GM04503 (cell line): ENCODE results near the gene BCL11A.

Experiments used
- DNase-seq: peaks from one replicate; pipeline ENCODE4 v3.0.0-alpha.2; 2012; ENCODE audit warnings: low read depth

BCL11A gene

DNA sequence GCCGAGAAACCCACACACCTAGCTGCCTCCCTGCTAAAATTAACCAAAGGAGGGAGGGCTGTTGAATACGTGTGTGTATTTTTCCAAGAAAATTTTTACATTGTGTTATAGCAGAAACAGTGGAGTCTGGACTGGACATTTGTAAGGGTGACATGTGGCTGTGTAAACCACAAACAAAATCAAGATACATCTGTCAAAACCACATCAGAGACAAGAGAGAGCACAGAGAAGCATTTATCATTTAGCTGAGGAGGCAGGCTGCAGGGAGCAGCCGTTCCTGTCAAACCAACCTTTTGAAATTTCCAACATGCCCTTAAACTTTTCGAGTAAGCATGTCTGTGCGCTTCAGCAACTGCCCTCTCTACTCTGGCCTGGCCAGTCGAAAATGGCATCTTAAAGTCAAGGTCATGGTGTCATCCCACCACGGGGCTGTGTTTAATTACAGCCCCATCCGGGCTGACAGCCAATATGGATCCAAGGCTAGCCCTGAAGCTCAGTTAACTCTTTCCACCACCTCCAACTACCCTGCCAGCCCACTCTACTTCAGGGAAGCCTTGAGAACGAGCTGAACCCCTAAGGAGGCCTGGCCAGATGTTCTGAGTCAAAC lies 8.4 kb downstream of the BCL11A start:
- no peak for DNase-seq

DNA sequence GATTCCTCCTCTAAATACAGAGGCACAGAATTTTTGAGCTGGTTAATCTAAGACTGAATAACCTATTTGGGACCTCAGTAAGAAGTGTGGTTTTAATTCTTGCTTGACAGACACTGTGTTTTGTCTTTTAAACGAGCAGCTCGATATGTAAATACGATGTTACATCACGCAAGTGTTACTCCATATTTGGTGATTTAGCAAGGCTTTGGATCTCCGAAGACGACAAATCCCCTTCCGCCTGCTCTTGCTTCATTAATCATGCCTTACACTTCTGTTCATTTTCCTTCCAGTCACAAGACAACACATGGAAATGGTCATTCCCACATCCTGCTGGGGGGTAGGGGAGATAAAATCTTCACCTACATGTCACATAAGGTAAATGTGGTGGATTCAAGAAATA lies 9.4 kb downstream of the BCL11A start:
- no peak for DNase-seq

DNA sequence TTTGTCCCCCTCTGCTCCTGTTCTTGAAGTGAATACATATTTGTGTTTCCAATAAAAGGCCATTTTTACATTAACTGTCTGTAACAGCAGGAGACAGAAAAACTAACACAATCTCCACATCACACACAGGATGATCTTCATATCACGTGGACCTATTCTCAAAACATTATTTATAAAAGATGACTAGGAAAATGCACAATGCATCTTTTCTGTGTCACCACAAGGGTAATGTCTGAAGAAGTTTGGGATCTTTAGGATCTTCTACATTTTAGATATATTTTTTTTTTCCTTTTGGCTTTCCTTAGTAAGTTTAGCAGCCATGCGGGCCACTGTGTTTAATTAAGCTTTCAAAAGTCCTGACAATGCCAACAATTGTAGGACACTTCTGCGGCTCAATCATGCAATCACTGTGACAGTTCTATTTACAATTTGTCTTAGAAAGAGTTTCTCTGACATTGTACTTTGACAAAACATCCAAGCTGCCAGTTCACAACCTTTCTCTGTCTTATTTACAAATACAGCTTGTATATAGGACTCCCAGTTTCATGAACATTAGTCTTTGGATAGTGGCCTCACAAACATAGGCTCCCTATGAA lies 12.3 kb downstream of the BCL11A start:
- DNase-seq: no peak

DNA sequence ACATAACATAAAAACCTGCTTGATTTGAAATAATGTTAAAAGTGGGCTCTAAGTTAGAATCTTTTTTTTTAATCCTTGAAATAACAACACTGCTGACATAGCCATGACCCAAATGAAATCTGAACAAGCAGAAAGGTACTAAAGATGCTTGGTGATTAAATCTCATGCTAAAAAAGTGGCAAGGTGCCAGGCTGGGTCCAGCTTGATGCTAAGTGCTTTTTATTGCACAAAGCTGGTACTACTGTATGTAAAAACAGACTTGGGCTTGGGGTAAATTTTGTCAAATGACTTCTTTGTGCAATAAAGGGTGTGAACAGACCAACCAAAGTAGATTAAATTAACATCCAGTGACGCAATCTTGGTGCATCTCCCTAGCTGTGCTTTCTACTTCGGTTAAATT lies 13.4 kb downstream of the BCL11A start:
- no peak for DNase-seq

DNA sequence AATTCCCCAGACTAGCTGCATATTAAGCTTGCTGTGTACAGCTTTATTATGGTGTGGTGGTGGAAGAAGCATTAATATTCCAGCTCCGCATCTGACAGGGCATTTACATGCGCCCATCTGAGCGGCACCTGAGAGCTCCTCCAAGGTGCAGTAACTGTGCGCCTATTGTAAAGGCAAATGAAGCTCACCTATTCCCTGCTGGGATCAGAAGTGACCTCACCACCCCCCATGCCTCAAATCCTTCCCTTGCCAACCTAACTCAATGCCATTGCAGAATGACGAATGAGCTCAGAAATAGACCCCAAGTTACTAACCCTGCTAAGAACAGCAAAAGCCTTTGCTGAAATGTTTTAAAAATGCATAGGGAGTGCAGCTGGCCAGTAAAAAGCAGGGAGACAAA lies 14.3 kb downstream of the BCL11A start:
- DNase-seq: no peak

DNA sequence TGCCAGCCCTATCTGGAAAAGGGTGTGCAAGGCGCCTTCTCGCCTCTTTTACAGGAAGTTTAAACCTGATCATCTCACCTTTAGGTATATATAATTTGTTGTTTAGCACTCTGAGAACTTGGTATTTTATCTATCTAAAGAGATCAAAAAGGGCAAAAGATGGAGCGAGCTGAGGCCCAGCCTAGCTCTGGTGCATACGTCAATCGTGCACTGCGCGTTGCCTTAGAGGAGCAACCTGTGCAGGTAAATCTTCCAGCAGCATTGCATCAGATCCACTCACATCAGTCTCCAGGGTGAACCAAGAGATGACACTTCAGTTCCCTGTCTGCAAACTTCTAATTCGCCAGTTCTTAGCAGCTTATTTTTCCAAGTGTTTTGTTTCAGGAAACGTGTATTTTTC lies 15.4 kb downstream of the BCL11A start:
- no peak for DNase-seq

DNA sequence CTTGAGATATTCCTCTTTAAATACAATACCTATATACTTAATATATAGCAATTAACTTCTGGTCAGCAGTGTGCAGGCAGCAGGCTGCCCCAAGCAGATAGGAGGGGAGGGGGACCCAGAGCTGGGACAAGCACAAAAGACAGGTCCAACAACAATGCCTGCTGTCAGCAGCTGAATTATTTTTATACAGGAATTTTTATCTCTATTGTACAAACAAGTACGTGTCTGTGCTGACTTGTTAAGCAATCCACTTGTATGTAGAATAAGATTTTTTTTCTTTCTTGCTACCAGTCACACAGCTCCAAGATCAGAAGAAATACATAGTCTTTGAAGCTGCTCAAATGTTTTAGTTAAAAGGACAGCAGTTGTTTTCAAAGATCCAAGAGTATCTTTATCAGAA lies 16.7 kb downstream of the BCL11A start:
- DNase-seq: no peak

DNA sequence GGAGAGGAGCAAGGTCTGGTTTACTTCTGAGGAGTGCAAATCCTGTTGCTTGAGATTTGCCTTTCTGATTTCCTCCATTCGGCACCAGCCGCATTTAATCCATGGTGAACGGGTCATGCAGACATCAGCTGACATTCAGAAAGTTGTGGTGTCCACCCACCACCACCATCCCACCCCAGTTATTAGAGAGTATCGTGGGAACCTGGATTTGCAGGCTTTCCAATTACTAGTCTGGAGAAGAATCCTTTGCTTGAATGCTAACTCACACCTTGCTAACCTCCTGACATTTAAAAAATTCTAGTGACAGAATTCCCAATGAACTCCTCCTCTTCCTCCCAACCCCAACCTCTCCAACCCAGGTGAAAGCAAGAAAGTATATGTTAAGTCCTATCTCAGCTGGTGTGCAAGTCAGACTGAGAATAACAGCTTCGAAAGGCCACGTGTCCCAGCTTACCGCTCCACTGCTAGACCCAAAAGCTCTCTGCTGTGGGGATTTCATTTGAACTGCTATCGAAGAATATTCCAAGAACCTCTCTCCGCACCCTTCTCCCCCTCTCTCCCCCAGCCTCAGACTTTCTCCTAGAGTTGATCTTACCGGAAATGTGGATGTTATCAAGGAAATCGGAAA lies 17.7 kb downstream of the BCL11A start:
- DNase-seq: no peak

DNA sequence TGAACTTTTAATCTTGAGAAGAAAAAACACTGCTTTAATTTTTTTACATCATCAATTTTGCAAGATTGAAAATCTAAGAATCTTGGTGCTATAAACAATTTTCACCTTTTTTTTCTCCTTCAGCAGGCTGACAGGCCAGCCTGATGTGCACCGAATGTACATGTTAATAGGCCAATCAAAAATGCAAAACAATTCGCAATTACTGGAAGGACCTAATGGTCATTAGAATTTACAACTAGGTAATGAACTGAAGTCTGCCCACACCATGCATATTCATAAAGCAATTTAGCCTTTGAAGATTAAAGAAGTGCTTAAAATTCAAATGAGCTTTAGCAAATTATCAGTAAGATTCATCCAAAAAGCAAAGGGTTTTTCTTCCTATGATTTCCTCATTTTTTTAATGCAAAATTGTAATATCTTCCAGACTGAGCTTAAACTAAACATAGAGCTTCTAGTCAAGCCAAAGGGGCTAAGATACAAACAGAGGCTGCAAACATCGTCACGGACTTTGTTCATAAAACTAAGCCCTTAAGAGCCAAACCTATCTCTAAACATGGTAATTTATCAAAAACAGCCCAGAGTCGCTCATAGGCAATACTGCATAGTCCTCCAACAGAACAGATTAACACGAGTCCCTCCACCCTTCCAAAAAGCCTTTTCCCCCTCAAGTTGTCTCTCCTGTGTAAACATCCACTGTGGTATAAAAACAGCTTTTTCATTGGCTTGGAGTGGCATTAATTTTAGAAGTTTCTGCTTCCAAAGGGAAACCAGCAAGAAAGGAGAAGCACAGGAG lies 18.4 kb downstream of the BCL11A start:
- DNase-seq: no peak

DNA sequence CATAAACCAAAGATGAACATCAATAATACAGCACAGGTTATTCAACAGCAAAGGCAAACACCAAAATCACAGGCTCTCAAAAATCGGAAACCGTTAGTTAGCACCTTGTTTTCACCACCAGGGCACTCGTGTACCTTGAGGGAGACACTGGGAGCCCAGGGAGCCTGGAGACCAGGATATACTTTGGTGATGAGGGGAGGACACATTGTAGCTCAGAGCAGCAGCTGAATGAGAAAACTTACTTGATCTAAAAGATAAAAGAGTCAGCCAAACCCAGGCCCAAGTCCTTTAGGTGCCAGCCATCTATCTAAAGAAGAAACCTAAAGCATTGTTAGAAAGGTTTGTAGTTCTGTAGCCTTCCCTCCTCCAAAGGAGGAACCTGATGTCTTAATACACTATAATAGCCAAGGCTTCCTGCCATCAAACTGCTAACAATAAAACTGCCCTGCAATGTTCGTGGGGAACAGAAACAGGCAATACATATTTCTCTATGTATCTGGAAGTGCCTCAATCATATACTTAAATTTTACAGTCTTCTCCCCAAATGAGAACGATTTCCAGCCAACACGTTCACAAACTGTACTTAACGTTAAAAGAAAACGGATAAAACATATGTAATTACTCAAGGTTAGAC lies 19.3 kb downstream of the BCL11A start:
- no peak for DNase-seq

DNA sequence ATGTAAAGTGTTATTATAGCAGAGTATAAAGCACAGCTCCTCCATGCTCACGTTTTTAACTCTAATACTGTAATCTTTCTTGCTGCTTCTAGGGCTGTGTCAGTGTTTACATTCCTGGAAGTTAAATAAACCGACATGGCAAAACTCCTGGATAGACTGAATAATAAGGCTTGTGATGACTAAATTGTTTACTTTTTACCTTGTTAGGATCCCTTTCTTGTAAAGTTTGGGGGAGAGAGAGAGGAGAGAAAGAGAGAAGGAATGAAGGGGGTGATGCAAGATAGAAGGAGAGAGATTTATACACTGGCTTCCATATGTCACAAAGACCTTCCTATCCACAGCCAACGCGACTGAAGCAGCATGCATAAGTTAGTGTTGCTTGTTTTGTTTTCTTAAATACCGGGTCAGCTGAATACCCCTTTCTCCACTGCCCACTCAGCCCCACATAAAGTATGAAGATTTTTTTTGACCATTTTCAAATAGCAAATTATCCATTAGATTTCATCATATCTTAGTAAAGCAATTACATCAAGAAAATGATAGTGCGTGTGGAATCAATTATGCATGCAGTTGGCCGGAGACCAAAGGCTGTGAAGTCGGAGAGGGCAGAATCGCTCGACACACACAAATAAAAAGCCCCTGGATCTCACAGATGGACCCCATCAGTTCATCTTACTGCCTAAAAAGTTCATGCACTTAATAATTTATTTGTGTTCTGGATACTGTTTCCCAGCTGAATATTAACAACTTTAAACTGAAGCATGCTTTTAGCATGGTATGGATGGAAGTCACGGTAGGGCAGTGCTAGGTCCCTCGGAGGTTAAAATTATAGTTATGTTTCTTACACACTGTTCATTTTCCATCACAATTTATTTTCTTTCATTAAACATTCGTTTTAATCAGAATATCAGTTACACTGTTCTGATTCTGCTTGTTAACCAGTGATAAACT lies 20.1 kb downstream of the BCL11A start:
- DNase-seq: peak; percentile 30

DNA sequence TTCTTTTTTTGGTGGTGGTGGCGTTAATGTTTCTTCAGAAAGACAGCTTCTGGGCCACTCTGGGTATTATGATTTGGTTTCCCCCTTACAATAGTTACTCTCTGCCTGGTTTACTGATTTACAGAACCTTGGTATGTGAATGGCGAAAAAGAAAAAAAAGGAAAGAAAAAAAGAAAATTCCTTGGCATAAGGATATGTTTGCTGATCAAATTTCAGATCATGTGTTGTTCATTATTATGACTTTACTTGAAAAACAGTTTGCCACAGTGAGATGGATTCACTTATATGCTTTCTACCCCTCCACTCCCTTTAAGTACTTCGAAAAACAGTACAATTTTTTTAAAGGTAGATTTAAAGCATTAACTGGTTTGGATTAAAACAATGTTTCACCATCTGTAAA lies 21.0 kb downstream of the BCL11A start:
- DNase-seq: no peak

DNA sequence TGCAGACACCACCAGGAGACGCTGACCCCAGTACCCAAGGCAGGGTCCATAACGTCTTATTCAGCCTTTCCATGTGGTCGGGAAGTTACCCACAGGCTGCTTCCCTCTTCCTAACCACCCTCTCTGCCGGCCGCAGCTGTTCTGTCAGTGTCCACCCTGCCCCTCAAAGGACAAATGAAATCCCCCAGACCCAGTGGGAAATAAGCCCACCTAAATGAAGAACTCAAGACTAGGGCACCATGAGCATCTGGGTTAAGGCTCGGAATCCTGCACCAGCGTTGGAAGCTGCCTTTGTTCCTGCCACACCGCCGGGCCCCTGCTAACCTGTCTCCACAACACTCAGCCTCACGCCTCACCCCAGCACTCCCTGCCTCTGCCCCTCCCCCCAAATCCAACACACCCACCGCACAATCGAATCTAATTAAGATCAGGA lies 21.7 kb downstream of the BCL11A start:
- DNase-seq: no peak

DNA sequence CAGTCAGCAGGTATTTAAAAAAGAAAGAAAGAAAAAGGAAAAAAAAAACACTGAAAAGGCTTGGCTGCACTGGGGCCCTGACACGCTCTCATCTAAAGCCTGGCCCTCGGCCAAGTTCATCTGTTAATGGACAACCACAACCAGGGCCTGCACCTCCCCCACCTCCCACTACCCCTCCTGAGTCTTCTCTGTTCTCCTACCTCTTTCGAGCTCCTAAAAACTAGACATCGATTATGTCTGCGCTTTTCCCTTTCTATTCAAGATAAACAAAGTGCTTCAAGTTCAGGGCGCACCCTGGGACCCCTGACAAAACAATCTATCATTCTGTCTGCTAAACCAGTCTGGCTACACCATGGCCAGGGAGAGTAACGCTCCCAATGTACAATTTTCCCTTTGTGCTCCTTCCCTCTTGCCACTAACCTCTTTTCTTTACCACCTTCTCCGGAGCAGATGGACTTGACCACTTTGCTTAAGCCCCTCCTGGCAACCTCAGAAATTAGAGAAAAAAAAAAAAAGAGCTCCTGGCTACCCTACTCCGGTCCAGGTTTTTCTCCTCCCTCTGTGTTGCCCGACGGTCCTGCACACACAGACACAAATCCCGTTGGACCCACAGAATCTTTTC lies 22.7 kb downstream of the BCL11A start:
- DNase-seq: no peak

DNA sequence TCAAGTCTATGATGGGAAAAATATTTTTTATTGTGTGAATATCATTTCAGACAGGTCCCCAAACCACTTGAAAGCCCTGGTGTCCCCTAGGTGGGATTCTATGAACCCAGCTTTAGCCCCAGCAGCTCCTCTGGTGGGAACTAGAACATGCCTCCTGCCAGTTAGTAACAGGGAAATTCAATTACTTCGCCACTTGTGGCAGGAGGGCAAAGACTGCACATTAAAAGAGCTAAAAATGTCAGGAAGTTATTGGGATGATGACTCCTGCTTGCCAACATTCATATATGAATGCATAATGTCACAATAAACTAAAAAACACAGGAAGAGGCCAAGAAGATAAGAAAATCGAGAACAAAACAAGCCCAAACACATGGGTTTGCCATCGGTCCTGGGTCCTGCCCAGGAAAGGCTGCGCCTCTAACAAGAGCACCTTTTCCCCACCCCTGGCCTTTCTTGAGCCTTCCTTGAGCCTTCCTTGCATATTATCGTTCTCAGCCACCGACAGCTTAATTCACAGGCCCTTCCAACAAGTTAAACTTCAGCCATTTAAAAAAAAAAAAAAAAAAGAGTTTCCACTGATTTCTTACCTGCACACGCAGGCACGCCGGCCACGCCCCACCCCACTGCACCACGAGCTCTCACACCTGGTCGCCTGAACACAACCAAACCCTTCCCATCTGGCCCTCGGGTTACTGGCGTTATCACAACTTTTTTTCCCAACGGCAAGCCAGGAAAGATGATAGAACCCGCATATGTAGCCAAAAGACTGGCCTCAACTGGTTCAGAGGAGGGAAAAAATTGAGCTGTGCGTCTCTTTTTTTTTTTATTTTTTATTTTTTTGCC lies 23.4 kb downstream of the BCL11A start:
- DNase-seq: no peak

DNA sequence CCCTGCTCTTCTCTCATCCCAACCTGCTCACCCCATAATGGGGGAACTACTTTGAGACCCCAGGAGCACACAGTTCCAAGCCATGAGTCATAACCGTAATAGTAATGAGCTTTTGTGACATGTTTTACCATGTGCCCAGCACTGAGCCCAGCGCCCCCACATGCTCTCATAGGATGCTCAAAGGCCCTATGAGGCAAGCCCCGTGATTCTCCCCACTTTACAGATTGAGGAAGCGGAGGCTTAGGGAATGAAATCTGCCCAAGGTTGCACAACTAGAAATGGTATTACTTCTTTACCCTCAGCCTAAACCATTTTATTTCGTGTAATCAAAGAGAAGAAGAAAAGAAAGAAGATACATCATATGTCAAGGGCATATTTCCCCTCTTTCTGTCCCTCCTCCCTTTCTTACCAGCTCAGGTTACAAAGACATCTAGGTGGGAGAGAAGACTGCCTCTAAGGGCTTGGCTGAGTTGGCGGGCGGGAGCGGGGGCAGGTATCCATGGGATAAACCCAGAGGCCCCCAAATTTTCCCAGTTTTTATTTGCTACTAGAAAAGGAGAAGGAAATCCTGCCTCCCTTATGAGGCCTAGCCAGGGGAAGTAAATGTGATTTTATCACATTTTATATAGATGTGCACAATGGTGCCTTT lies 24.2 kb downstream of the BCL11A start:
- DNase-seq: no peak

DNA sequence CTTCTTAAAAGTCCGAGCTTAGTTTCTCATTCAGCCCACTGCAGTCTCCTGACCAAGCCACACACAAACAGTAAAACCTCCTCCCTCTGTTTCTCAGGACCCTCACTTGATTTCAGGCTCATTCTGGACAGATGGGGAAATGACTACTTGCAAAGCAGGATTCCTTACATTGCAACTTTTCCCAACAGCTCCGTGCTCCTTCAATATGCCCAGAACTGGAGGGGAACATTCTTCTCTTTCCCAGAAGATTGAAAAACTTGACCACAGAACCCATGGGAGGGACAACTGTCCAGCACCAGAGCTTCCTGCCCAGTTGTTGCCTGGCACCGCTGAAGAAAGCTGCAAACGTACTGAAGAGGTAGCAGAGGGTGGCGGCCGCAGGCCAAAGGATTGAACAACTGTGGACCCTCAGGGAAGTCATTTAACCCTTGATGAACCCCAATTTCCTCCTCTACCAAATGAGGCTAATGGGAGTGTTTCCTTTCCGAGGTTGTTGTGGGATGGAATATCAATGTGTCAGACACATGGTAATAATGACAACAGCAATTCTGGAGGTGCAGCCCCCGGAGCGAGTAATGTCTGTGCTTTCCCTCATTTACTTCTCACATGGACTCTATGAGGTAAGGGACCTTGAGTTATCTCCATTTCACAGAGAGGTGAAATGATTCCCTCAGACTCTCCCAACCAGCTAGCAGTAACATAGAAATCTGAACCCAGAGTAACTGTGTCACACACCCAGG lies 25.0 kb downstream of the BCL11A start:
- no peak for DNase-seq

DNA sequence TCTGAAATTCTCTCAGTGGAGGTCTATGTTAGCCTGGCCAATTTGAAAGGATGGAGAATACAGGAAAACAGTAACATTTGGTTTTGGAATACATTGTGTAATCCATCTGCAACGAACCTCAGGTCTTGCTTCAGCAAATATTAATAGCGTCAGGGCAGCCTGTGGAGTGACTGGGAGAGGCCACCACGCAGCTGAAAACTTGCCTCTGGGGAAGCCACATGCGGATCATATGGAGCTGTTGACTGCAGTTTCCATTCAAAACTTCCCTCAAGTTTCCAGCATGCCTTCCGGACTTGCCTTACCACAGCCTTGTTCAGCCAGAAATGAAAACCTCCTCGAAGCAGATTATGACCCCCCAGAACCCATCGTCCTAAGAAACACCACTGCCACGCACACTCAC lies 25.7 kb downstream of the BCL11A start:
- no peak for DNase-seq

DNA sequence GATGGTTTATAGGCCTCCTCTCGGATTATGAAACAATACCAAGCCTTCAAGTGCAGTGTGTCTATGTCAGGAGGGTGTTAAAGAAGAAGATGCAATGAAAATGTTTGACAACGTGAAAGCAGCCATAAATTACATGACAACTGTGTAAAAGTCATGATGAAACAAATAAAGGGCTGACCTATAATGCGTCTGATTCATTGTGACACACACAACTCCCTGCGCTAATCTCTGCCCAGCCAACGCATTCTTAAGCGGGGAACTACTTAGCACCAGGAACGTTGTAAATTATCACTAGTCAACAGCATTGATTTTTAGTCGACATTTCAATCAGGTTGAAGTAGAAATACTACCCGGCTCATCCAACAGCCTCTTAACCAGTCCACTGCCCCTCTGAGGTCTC lies 26.8 kb downstream of the BCL11A start:
- DNase-seq: no peak
